SIG-M5 treated with dmso at 0.1 percent for 504 hours (cell line): ENCODE results near the gene TRAFD1.
"Not testable (repeated sequence)": the region's sequence is repeated elsewhere in the genome, so short reads cannot be mapped to it uniquely, and the experiment has no call there.

Experiments used
- DNase-seq: peaks from one replicate; lab custom pipeline; 2025; ENCODE audit not compliant: unreplicated experiment; lab: John Stamatoyannopoulos, UW

The TRAFD1 gene

DNA sequence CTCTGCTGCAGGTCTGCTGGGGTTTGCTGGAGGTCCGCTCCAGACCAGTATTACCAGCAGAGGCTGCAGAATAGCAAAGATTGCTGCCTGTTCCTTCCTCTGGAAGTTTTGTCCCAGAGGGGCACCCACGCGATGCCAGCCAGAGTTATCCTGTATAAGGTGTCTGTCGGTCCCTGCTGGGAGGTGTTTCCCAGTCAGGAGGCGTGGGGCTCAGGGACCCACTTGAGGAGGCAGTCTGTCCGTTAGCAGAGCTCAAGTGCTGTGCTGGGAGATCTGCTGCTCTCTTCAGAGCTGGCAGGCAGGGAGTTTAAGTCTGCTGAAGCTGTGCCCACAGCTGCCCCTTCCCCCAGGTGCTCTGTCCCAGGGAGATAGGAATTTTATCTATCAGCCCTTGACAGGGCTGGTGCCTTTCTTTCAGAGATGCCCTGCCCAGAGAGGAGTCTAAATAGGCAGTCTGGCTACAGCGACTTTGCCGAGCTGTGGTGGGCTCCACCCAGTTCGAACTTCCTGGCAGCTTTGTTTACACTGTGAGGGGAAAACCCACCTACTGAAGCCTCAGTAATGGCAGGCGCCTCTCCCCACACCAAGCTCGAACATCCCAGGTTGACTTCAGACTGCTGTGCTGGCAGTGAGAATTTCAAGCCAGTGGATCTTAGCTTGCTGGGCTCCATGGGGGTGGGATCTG lies 33.2 kb downstream of the TRAFD1 start:
- DNase-seq, result not testable (repeated sequence)

GRCh38 chr12:112159146-112159541 lies 33.8 kb downstream of the TRAFD1 start:
- DNase-seq, result no peak

GRCh38 chr12:112160611-112161010 lies 35.3 kb downstream of the TRAFD1 start:
- DNase-seq, result no peak

- no peak for DNase-seq
Measured at GRCh38 chr12:112161711-112162110, 36.4 kb downstream of the TRAFD1 start.

GRCh38 chr12:112162241-112162790 lies 37.0 kb downstream of the TRAFD1 start:
- DNase-seq, result no peak

- no peak for DNase-seq
Measured at GRCh38 chr12:112163056-112163455, 37.7 kb downstream of the TRAFD1 start.

- no peak for DNase-seq
Measured at GRCh38 chr12:112163471-112163991, 38.2 kb downstream of the TRAFD1 start.

GRCh38 chr12:112164011-112164660 lies 38.8 kb downstream of the TRAFD1 start:
- DNase-seq, result no peak

GRCh38 chr12:112165624-112166023 lies 40.3 kb downstream of the TRAFD1 start:
- no peak for DNase-seq

DNA sequence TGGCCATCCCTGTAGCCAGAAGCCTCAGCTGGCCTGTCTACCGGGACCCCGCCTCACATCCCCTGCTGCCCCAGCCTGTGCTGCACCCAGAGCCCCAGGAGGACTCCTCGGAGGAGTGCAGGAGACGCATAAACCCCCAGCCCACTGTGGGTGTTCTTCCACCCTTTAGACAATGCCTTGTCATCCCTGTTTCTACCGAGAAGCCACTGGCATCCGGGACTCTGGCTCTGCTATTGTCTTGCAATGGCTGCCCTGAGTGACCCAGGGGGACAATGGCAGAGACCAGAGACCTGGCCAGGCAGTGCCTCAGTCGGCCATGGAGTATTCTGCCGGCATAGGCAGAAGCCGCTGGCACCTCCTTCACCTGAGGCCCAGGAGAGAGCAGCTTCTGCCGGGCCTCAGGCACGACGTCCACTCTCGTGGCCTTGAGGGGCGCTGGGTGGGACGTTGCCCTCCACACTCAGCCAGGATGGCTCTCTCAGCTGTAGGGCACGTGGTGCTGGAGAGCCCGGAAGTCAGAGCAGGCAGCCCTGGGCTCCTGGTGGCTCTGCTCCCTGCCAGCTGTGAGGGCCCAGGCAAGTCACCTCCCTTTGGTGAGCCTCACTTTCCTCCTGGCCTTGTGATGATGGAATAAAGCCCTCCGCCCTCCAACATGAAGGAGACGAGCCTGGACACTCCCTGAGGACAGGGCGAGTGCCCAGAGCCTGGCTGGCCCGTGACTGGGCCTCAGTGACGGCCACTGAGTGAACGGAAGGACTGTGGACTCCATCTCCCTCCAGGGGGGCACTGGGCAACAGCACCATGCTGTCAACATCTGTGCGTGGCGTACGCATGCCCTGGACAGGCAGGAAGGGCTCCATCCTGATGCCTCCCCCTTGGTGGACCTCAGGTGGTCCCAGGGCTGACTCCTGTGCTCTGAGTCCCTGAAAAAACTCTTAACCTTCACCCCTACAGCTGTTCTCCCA lies 41.0 kb downstream of the TRAFD1 start:
- no peak for DNase-seq

DNA sequence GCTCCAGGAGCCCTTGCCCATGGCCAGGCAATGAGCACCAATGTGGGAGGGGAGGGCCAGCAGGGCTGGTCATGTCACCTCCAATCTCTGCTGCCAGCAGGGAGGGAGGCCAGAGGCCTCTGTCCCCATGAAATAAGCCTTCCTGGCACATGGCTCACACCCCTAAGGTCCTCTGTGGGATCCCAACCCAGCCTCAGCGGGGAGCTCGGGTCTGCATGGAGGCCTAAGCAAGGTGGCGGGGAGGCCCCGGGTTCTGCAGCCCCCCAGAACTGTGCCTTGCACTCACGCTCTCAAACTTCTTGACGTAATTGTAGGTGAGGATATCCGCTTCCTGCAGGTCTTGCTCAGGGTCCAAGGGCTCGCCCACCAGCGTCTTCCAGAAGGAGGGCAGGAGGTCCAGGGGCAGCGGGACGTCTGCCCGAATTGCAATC lies 41.7 kb downstream of the TRAFD1 start:
- no peak for DNase-seq

DNA sequence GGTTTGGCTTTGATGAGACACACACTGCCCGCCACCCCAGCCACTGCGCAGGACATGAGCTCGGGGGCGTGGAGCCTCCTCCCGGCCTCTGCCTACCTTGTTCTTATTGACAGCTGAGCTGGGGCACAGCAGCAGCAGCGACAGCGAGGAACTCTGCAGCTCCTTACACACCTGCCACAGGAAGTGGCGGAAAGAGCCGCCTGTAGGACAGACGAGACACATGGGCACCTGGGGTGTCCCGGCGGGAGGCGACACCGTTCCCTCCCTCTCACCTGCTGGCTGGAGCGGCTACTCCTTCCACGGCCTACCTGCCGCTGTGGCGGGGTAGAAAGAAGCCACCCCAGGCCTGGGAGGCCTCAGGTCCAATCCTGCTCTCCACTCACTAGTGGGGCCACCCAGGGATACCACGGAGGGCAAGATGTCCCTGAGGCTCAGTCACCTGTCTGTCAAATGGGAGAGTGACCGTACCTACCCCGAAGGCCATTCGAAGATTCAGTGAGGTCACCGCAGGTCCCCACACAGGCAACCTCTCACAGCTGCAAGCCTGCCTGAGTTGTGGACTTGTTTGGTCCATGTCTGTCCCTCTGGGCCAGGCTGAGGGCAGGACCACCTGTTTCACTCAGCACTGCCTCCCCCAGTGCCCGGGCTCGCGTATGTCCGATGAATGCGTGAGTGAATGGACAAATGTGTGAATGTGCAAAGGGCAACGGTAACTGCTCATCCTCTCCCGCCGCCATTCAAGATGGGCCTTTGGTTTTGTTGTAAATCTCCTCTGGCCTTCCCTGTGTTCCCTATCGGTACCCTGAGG lies 42.6 kb downstream of the TRAFD1 start:
- DNase-seq, result no peak

DNA sequence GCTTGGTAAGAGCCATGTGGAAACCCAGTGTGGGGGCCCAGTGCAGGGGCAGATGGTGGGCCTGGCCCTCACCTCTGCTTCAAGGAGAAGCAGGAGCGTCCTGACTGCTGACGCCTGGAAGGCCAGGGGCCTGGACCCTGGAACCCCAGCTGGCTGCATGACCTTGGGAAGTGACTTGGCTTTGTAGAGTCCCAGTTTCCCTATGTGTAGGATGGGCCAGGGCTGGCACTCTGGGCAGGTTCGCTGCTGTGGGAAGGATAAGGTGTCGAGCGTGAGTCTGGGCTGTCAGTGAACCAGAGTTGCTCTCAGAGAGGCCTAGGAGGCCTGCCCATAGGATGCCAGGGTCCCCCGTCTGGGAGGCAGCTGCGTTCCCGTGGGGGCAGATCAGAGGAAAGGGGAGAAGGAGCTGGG lies 43.2 kb downstream of the TRAFD1 start:
- DNase-seq, result no peak

DNA sequence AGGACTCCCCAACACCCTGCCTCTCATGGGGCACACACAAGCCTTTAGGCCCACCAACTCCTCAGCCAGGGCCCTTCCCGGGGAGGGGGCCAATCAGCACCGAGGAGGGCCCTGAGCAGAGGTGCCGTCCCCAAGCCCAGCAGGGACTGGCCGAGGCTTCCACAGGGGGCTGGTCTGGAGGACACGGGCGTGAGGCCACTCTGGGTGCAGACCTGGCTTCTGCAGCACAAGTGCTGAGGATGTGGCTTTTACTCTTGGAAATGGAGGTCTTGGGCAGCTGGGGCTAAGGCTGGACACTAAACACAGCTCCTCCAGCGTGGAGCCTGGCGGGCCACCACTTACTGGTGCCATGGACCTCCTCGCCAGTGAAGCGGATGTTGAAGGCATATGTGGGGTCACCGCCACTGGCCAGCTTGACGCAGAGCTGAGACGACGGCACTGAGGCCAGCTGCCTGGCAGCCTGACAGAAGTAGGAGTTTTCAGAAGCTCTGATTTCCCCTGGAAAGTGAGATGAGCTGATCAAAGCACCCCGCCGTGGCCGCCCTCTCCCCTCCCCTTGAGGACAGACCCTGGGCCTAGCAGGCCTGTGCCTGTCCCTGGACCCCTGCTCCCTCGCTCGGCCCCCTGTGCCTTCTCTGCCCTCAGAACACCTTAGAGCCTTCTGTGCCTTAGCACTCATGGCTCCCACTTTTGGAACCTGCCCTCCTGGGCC lies 44.0 kb downstream of the TRAFD1 start:
- no peak for DNase-seq

GRCh38 chr12:112169966-112170365 lies 44.6 kb downstream of the TRAFD1 start:
- DNase-seq, result no peak

DNA sequence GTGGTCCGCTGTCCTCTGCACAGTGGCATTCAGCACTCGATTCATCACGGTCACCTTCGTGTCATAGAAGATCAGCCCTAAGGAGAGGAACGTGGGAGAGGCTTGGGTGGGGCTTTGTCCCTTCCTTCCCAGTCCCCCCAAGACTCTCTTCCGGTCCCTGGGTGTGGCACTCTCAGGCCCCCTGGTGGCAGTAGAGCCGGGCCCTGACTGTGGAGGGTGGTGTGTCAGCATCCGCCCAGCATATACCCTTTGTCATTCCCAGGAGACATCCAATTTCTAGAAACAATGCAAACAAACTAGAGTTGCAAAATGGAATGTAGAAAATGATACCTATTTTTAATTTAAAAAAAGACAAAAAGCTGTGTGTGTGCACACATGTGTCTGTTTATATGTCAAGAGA lies 45.0 kb downstream of the TRAFD1 start:
- DNase-seq, result peak; percentile 26

DNA sequence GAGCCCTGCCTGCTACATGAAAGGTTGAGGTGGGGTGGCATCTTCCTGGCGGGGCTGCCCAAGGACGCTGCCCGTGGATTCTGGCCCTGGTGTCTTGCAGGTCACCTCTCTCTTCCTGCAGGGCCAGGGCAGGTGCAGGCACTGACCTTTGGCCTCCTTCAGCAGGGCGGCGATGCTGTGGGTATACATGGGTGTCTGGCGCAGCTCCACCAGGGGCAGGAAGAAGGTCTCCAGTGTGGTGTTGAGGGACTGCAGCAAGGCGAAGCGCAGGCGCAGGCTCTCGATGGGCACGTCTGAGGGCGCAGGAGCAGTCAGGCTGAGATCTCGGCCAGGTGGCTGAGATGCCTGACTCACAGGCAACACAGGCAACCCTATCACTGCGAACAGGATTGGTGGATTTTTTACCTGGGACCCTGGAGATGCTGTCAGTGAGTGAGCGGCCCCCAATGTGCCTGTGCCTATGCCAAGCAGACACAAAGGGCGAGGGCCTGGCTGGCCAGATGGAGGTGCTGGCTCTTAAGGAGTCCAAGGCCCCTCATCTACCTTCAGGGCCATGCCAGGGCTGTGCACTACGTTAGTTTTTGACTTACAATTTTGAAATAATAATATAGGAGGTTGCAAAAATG lies 45.7 kb downstream of the TRAFD1 start:
- DNase-seq, result no peak

DNA sequence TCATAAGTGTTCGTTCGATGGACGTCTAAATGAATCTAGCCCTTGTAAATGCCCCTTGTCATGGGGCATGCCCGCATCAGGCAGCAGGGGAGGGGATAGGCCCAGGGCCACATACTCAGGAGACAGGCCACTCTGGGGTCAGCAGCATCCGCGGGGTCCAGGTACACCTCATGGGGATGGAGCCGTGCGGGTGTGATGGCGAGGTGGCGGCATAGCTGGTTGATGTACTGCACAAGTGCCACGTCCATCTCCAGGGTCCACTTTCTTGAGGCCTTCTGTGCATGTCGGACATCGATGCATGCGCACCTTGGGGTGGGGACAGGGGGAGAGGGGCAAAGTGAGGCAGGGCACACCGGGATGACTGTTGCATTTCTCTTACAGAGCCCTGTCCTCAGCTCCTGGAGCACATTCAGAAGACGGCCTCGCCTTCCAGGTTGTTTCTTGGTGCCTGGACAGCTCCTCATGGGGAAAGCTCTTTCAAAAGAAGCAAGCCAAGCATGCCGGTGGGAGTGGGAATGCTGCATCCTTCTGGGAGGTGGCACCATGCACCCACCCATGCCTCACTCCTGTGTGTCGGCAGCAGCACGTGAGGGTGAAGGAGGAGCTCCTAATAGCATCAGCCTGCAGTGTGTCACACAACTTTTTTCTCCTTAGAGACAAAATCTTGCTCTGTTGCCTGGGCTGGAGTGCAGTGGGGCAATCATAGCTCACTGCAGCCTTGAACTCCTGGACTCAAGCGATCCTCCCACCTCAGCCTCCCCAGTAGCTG lies 47.4 kb downstream of the TRAFD1 start:
- DNase-seq, result no peak
